Fibroblast of gingiva (primary cell): Measurements from ENCODE around the gene CALML3.

ENCODE experiments used
- DNase-seq: peaks from one replicate; pipeline ENCODE4 v3.0.0-alpha.2; 2011; ENCODE audit warnings: low read depth

The CALML3 gene

GRCh38 chr10:5538892-5539651, 14.3 kb downstream of the CALML3 start:
- no peak for DNase-seq

- DNase-seq: no peak
Measured at GRCh38 chr10:5540080-5540479, 15.3 kb downstream of the CALML3 start.

GRCh38 chr10:5540891-5541290, 16.1 kb downstream of the CALML3 start:
- no peak for DNase-seq

- no peak for DNase-seq
Measured at GRCh38 chr10:5542100-5542499, 17.3 kb downstream of the CALML3 start.

- peak; percentile 73 for DNase-seq
Measured at GRCh38 chr10:5543623-5544022, 18.9 kb downstream of the CALML3 start.

- no peak for DNase-seq
Measured at GRCh38 chr10:5544216-5544805, 19.6 kb downstream of the CALML3 start.

GRCh38 chr10:5545011-5545410, 20.2 kb downstream of the CALML3 start:
- no peak for DNase-seq

- no peak for DNase-seq
Measured at GRCh38 chr10:5545426-5545777, 20.6 kb downstream of the CALML3 start.

- DNase-seq: peak; percentile 68
Measured at GRCh38 chr10:5545778-5546710, 21.3 kb downstream of the CALML3 start.

- no peak for DNase-seq
Measured at GRCh38 chr10:5546891-5547680, 22.3 kb downstream of the CALML3 start.

- no peak for DNase-seq
Measured at GRCh38 chr10:5547681-5547930, 22.8 kb downstream of the CALML3 start.

GRCh38 chr10:5547931-5548660, 23.3 kb downstream of the CALML3 start:
- no peak for DNase-seq

- DNase-seq: no peak
Measured at GRCh38 chr10:5549462-5550249, 24.9 kb downstream of the CALML3 start.

- no peak for DNase-seq
Measured at GRCh38 chr10:5550250-5550545, 25.4 kb downstream of the CALML3 start.

- no peak for DNase-seq
Measured at GRCh38 chr10:5550621-5551530, 26.1 kb downstream of the CALML3 start.

- DNase-seq: no peak
Measured at GRCh38 chr10:5551531-5552375, 27.0 kb downstream of the CALML3 start.

GRCh38 chr10:5552376-5553321, 27.9 kb downstream of the CALML3 start:
- no peak for DNase-seq
